Keratinocyte (primary cell): ENCODE results near the gene BNIP2.

Experiments used
- EZH2 ChIP-seq: IDR thresholded peaks from one replicate; pipeline ENCODE4 v1.6.1; 2012; ENCODE audit warnings: inconsistent platforms, mild to moderate bottlenecking, low read length, moderate library complexity
- TF ChIP-seq, protein P1 (sequence below), 3 experiments: IDR thresholded peaks in 1 of 3; conservative IDR thresholded peaks in 1 of 3; optimal IDR thresholded peaks in 1 of 3; 2 replicates in 2 of 3; 3 replicates in 1 of 3; pipeline versions ENCODE3 to v1.5.1; 2011; ENCODE audit warnings: low read length in 3 of 3, mild to moderate bottlenecking in 3 of 3, moderate library complexity in 2 of 3, control low read depth in 1 of 3, inconsistent platforms in 1 of 3; ENCODE audit not compliant: insufficient read depth in 2 of 3; ENCODE audit errors: extremely low read depth in 1 of 3

GRCh38 chr15:59723687-59724346 lies 34.7 kb upstream of the BNIP2 start:
- TF ChIP-seq EZH2: no peak
- TF ChIP-seq, protein P1, sequence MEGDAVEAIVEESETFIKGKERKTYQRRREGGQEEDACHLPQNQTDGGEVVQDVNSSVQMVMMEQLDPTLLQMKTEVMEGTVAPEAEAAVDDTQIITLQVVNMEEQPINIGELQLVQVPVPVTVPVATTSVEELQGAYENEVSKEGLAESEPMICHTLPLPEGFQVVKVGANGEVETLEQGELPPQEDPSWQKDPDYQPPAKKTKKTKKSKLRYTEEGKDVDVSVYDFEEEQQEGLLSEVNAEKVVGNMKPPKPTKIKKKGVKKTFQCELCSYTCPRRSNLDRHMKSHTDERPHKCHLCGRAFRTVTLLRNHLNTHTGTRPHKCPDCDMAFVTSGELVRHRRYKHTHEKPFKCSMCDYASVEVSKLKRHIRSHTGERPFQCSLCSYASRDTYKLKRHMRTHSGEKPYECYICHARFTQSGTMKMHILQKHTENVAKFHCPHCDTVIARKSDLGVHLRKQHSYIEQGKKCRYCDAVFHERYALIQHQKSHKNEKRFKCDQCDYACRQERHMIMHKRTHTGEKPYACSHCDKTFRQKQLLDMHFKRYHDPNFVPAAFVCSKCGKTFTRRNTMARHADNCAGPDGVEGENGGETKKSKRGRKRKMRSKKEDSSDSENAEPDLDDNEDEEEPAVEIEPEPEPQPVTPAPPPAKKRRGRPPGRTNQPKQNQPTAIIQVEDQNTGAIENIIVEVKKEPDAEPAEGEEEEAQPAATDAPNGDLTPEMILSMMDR (optimal IDR thresholded peaks at IDR 0.05 in 1 of 3, IDR thresholded peaks at IDR 0.05 in 1 of 3, conservative IDR thresholded peaks at IDR 0.05 in 1 of 3; ENCODE audit: extremely low read depth in 1 of 3, insufficient read depth in 2 of 3, low read length in 3 of 3): no peak
